Globus pallidus (tissue), 1 donor: ENCODE results near the gene CD1B.
"Not testable (repeated sequence)": the region's sequence is repeated elsewhere in the genome, so short reads cannot be mapped to it uniquely, and the experiment has no call there.

ENCODE experiments used
- DNase-seq: peaks from one replicate; pipeline ENCODE4 v3.0.0-alpha.2; 2015; ENCODE audit warnings: low spot score

Gene CD1B

DNA sequence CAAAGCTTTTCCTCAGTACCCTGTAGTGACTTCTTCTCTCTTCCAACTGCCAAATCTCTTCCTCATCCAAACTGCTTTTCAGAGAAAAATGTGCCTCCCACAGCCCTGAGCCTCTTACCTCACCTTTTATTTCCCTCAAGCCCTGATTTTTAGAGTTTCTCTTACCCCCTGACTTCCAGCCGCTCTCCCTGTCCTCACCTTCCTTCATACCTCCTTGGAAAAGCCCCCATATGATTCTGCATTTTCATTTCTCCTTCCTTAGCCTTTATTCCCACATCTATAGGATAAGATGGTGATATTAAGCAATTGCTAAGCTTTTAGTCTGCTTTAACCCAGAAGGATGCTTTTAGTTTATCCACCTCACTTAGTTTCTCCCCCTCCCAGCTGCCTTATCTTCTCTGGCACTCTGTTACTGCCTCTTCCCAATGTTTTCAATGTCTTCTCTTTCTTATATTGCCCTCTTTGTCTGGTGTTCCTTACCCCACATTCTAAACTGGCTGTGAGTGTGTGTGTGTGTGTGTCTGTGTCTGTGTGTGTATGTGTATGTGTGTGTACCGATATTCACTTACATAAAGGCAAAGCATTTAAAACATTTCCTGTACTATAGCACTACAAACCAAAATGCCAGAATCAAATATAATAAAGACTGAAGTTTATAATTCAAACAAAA is at the start of gene CD1B:
TSS of gene CD1B (minus strand) at position 51 of the 670 bp plus-strand sequence. CDS start 108 bp downstream, outside the sequence.
- DNase-seq: no peak

DNA sequence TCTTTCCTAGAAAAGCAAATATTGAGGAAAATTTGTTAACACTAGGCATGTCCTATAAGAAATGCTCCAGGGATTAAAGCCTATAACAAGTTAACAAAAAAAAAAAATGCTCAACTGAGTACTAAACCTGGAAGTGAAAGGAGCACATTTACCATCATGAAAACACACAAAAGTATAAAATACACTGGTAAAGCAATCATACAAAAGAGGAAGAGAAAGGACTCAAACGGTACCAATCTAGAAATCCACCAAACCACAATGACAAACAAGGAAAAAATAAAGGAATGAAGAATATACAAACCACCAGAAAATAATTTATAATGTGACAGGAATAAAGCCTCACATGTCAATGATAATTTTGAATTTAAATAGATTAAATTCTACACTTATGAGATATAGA is 43.5 kb upstream of the CD1B start:
- DNase-seq: no peak

DNA sequence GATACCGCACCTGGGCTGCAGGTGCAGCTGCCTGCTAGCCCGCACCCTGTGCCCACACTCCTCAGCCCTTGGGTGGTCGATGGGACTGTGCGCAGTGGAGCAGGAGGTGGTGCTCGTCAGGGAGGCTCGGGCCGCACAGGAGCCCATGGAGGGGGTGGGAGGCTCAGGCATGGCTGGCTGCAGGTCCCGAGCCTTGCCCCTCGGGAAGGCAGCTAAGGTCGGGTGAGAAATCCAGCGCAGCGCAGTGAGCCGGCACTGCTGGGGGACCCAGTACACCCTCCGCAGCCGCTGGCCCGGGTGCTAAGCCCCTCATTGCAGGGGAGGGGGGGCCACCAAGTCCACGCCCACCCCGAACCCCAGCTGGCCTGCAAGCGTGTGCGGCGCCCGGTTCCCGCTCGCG is 42.8 kb upstream of the CD1B start:
- DNase-seq: not testable (repeated sequence)

DNA sequence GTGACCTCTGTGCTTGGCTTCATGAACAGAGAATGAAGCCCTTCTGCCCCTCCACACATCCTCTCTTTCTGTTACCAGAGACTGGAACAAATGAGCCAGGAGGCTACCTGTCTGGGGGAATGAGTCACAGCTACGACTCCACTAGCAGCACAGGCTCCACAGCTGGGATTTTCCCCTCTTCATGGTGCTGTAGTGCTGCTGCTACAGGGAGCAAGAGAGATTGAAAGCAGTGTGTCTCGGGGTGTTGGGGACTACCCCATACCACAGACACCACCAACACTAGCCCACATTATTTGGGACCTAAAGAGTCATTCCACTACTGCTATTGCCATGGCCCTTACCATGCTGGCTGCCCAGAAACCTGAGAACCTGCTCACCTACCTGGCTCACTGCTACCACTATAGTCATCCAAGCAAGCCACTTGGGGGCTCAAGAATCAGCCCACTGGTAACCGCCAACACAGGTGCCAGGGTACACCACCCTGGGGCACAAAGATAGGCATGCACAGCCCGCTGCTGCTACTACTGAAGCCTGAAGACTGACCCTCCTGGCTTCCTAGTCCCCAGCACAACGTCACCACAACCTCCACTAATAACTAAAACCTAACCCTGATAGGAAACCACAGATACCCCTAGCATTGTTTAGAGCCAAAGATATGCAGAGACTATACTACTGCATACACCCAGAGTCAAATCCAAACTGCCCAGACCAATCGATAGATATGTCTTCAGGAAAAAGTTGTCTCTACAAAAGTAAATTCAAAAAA is 40.0 kb upstream of the CD1B start:
- DNase-seq: no peak

DNA sequence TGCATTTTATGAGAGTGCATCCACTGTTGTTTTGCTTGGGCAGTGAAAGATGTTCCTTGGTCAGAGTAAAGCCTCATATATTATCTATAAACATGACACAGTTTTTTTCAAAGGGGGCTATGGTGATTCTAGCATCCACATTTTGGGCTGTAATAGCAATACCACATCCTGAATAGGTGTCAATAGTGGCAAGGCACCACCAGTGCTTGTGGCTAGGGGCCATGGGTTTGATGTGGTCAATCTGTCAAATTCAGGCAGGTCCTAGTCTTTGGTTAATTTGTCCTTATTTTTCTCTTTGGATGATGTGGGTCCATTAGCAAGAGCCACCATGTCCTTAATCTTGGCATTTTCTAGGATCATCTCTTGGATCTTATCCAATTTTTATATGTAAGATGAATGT is 35.5 kb upstream of the CD1B start:
- DNase-seq: no peak

DNA sequence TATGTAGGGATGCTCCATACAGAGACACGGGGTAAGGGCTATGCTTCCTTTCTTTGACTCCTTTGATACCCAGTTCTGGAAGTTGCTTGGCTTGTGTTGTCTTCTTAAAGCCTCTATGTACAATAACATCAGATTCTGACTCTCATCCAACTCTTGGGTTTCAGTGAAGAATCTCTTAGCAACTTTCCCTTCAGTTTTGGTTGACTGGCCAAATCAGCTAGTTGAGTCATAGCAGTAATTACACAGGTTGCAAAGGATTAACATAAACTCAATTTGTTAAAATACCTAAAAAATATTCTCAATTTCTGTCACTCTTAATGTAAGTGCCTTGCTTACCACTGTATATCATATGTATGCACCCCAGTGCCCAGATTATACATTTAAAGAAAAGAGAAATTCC is 31.6 kb upstream of the CD1B start:
- DNase-seq: no peak

DNA sequence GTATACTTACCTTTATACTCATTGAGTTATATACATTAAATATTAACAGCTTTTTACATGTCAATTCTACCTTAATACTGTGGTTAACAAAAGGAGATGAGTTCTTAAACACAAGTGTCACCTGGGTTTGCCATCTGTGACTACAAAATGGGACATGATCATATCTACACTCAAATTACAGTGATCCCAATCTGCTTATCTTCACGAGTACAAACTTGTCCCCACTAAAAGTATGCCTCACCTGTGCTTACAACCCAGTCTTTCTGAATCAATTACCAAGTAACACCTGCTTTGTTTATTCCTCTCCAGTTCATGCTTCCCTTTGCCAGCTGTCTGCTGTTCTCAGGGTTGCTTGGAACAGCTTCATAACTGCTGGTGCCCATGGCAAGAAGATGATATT is 31.2 kb upstream of the CD1B start:
- DNase-seq: no peak

DNA sequence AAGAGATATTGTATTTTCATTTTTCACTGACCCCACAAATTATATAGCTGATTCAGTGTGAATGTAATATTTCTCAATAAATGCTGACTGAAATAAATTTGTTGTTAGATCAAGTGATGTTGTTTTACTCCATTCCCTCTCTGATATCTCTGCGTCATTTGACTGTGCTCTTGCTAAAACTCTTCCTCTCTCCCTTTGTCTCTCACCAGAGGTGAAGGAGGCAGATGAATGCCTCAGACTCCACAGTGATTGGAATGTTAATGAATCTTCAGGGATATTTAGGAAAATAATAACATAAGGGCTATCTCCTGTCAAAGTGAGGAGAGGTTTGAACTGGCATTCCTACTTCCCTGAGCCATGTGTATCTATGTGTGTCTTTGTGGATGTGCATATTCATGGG is 26.1 kb upstream of the CD1B start:
- no peak for DNase-seq

DNA sequence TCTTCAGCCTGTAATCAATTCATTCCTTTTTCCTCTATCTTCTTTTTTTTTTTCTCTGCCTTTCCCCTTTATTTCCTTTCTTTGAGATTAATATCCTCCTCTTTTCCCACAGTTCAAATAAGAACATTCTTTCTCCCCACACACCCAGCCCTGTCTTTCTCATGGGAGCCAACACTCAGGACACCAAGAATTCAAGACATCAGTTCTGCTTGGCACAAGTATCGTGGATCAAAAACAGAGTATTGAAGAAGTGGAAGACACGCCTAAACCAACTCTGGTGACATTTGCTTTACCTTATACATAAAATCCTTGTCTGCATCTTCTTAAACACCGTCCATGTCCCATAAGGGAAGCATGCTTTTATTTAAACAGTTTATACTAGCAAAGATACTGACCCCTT is 25.3 kb upstream of the CD1B start:
- DNase-seq: no peak

DNA sequence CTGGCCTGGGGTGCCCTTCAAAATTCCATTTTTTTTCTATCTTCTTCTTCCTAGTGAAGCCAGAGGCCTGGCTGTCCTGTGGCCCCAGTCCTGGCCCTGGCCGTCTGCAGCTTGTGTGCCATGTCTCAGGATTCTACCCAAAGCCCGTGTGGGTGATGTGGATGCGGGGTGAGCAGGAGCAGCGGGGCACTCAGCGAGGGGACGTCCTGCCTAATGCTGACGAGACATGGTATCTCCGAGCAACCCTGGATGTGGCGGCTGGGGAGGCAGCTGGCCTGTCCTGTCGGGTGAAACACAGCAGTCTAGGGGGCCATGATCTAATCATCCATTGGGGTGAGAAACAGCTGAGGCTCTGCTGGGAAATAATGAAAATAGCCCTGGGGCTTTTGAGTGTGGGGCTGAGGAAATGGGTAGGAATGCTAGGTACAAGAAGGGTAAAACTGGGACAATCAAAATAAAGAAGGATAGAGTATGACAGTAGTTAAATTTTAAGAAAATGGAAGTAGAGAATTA is 24.5 kb upstream of the CD1B start:
- no peak for DNase-seq

DNA sequence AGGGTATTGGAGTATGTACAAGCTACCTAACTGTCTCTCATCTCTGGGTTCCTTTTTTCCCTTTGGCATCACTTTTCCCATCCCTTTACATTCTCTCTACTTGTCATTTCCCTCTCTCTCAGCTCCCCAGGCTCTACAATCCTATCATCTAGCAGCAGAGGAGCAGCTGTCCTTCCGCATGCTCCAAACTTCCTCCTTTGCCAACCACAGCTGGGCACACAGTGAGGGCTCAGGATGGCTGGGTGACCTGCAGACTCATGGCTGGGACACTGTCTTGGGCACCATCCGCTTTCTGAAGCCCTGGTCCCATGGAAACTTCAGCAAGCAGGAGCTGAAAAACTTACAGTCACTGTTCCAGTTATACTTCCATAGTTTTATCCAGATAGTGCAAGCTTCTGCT is 22.9 kb upstream of the CD1B start:
- no peak for DNase-seq

DNA sequence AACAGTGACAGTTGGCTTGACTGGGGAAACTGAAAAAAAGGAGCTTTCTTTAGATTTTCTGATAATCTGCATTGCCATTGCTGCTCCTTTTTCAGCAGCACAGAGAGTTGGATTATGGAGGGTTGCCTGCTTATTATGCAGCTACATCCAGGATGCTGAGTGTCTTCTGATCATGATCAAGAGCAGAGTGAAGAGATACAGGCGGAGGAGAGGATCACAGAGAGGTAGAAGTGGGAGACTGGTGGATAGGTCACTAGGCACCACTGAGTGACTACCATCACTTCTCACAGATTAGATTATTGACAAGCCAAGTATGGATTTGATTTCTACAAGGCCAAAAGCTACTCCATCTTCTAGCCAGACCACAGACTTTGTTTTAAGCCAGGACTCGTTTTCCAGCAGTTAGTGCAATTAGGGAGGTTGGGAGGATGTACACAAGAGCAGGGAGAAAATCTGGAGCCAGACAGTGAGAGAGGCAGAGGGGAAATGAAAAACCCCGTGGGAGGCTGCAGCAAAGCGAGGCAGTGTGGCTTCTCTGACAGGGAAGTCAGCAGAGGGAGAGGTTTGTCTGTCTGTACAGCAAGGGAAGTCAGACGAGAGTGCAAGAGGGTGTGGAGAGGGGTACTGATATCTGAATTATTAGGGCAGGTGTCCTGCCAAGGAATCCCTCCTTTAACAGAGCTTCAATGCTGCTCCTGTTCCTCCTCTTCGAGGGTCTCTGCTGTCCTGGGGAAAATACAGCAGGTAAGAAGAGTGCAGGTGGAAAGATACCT is 22.2 kb upstream of the CD1B start, which contains the start of gene CD1E:
TSS of gene CD1E (plus strand) at position 592 of the 773 bp plus-strand sequence. CDS start at position 687, 95 bp downstream.
- DNase-seq: no peak

DNA sequence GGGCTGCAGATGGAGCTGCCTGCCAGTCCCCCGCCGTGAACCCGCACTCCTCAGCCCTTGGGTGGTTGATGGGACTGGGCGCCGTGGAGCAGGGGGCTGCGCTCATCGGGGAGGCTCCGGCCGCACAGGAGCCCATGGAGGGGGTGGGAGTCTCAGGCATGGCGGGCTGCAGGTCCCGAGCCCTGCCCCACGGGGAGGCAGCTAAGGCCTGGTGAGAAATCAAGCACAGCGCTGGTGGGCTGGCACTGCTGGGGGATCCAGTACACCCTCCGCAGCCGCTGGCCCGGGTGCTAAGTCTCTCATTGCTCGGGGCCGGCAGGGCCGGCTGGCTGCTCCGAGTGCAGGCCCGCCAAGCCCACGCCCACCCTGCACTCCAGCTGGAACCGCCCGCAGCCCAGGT is 17.6 kb upstream of the CD1B start:
- DNase-seq: not testable (repeated sequence)

DNA sequence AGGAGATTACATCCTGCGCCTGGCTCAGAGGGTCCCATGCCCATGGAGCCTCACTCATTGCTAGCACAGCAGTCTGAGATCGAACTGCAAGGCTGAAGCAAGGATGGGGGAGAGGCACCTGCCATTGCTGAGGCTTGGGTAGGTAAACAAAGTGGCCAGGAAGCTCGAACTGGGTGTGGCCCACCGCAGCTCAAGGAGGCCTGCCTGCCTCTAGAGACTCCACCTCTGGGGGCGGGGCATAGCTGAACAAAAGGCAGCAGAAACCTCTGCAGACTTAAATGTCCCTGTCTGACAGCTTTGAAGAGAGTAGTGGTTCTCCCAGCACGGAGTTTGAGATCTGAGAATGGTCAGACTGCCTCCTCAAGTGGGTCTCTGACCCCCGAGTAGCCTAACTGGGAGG is 5.1 kb upstream of the CD1B start:
- not testable (repeated sequence) for DNase-seq

DNA sequence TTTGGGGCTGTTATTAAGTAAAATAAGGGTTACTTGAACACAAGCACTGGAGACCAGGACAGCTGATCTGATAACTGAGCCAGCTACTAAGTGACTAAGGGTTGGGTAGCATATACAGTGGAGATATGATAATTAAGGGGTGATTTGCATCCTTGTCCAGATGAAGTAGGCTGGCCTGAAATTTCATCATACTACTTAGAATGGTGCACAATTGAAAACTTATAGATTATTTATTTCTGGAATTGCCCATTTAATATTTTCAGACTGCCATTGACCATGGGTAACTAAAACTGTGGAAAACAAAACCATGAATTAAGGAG is 3.8 kb upstream of the CD1B start:
- DNase-seq: no peak

DNA sequence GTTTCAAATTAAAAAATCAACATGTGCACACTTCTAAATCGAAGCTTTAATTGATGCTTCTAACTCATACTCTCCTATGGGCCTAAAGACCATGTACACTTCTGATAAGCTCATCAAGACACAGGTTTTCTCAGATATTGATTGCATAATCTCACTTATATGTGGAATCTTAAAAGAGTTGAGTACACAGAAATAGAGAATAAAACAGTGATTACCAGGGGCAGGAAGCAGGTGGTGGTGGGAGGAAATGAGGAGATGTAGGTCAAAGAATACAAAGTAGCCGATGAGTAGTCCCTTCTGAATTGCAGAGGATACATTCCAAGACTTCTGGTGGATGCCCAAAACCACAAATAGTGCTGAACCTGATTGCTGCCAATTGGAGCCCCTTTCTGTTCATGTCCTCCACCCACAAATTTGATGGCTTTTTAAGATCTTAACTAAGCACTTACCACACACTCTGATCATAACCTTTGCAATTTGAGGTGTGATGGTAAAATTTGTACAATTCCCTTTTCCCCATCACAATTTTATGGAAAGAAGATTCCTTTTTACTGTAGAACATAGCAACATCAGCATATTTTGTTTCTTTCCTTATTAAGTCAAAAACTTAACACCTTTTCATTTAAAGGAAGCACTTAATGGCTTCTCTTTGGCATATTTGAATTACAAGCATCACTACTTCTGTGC is 3.3 kb upstream of the CD1B start:
- no peak for DNase-seq

DNA sequence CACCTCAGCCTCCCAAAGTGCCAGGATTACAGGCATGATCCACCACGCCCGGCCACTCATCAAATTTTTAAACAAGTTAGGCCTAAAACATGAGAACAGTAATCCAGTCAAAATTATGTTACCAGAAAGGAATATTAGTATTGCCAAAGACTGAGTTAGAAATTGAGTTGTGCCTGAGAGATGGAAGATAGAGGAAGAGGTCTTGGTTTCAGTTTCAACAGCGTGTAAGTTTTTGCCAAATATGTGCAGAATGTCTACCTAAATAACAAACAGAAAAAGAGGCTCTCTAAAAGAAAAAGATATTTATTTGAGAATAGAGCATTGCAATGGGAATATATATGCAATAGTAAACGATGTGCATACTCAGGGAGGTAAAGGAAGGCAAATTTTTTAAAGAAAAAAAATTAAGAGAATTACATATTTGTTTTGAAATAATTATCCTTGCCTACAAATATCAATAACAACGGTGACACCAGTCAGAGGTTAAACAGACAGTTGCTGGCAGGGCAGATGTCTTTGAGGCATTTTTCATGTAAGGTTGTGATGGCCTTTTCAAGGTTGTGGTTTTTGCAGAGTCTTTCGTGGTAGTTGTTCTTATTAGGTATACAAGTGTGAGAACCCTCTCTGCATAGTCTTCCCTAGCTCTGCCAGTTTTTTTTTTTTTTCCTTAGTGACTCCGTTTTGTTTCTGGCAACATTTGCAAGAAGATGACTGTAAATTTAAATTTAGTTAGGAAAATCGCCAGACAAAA is 2.2 kb upstream of the CD1B start:
- no peak for DNase-seq

DNA sequence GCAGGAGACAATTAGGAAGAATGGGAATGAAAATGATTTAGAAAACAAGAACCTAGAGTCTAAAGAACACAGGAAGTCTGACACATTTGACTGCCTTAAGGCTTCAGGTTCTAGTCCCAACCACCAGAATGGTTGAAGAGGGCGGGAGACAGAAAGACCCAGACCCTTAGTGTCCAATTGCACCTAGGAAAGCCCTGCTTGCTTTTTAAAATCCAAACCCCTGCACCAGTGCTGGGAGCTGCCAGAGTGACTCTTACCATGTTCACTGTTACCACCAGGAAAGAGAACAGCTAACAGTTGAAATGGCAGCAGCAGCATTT is 265 bp downstream of the CD1B start:
- no peak for DNase-seq

DNA sequence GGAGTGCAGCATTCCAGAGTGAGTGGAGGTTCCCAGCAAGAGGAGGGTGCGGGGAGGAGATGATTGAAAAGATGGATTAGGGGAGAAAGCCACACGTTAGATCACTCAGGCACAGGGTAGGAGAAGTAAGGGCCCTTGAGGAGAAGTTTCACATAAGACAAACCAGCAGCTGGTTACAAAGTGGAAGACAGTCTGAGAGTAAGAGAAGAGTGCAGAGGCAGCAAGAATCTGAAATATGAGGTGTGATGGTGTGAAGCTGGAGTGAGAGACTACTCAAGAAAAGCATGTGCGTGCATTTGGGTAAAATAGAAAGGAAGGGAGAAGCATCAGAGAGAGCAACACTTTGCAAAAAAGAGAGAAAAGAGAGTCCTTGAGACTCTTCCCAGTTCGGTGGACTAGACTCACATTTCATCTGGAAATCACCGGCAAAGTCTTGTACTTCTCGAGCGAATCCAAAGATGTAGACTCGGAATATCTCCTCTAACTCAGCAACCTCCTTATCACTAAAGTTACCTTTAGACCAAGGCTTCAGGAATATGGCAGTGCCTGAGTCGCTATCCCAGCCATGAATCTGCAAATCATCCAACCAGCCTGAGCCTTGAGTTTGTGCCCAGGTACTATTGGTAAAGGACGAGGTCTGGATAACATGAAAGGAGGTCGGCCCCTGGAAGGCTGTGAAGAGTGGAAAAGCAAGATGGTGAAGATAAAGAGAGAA is 783 bp downstream of the CD1B start:
- no peak for DNase-seq

DNA sequence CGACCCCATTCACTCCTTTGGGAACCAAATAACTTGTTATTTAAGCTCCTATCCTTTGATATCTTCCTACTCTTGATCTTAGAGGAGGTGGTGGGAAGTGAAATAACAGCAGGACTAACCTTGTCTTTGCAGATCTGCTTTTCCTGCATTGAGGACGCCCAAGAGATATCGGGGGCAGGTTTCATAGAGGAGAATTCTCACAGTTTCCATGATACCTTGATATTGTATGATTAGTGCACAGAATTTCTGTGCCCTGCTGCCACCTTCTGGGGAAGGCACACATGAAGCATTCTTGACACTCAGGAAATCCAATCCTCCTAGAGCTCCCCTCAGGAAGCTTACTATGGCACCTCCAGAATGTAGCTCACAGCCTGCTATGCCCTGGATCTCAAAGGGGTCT is 1.6 kb downstream of the CD1B start:
- DNase-seq: no peak

DNA sequence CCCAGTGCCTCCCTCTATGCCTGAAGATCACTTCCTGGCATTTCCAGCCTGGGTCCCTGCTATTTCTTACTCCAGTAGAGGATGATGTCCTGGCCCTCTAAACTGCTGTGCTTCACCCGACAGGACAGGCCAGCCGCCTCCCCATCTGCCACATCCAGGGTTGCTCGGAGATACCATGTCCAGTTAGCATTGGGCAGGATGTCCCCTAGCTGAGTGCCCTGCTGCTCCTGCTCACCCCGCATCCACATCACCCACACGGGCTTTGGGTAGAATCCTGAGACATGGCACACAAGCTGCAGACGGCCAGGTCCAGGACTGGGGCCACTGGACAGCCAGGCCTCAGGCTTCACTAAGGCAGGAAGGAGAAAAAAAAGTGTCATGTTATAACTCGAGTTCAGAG is 2.0 kb downstream of the CD1B start:
- no peak for DNase-seq
